ENCODE results near the gene ZDHHC20.

ZDHHC20 gene

DNA sequence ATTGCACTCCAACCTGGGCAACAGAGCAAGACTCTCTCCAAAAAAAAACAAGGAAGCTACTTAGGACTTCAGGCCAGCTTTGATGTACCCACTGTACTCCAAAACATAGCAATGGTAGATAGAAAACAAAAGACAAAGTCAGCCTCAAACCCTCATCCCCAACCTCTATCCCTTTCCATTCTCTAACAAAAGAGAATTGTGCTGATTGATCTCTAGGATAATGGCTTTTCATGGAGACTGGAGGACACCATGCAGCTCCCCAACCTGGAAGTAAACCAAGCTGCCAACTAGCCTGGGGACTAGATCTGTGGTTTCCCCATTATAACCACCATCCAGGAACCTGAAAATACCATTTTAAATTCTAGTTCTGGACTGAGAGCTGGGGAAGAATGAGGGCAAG is 4.3 kb upstream of the ZDHHC20 start:
- in situ Hi-C loops (cut with HindIII; ENCODE audit: low sequenced_read_pairs), result no loop called here
- no peak for TF ChIP-seq CTCF (IDR thresholded peaks at IDR 0.05; ENCODE audit: low read depth, low read length, missing control alignments)
- no peak overlapping the region for H3K4me3 ChIP-seq (ENCODE audit: low read depth, low read length)
- DNase-seq (ENCODE audit: low read depth), result no peak

DNA sequence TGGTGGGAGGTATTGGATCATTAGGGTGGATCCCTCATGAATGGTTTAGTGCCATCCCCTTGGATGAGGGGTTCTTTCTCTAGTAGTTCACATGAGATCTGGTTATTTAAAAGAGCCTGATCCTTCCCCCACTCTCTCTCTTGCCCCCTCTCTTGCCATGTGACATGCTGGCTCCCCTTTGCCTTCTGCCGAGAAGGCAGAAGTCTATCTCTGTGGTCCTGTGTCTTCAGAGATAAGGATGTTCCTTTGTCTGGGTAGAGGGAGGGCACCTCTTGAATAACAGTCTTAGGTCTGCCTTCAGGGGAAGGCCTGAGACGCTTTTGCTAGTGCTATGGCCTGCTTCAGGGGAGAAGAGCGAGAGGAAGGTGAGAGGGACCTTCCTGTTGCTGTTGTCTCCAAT is 2.0 kb upstream of the ZDHHC20 start:
- DNase-seq (ENCODE audit: low read depth), result no peak
- in situ Hi-C loops (cut with HindIII; ENCODE audit: low sequenced_read_pairs), result no loop called here
- no peak overlapping the region for H3K4me3 ChIP-seq (ENCODE audit: low read depth, low read length)
- TF ChIP-seq CTCF (IDR thresholded peaks at IDR 0.05; ENCODE audit: low read depth, low read length, missing control alignments), result no peak

GRCh38 chr13:21458451-21458812 is 671 bp downstream of the ZDHHC20 start:
- no peak for TF ChIP-seq CTCF (IDR thresholded peaks at IDR 0.05; ENCODE audit: low read depth, low read length, missing control alignments)
- in situ Hi-C loops (cut with HindIII; ENCODE audit: low sequenced_read_pairs), result no loop called here
- DNase-seq (ENCODE audit: low read depth), result no peak
- H3K4me3 ChIP-seq (ENCODE audit: low read depth, low read length), result peak overlapping the region; percentile 69

- H3K4me3 ChIP-seq (ENCODE audit: low read depth, low read length), result no peak overlapping the region
- TF ChIP-seq CTCF (IDR thresholded peaks at IDR 0.05; ENCODE audit: low read depth, low read length, missing control alignments), result no peak
- no peak for DNase-seq (ENCODE audit: low read depth)
- in situ Hi-C loops (cut with HindIII; ENCODE audit: low sequenced_read_pairs), result no loop called here
Measured at GRCh38 chr13:21453387-21454081, 5.6 kb downstream of the ZDHHC20 start.

- H3K4me3 ChIP-seq (ENCODE audit: low read depth, low read length), result no peak overlapping the region
- in situ Hi-C loops (cut with HindIII; ENCODE audit: low sequenced_read_pairs), result no loop called here
- no peak for DNase-seq (ENCODE audit: low read depth)
- no peak for TF ChIP-seq CTCF (IDR thresholded peaks at IDR 0.05; ENCODE audit: low read depth, low read length, missing control alignments)
Measured at GRCh38 chr13:21450936-21451335, 8.2 kb downstream of the ZDHHC20 start.

- in situ Hi-C loops (cut with HindIII; ENCODE audit: low sequenced_read_pairs), result no loop called here
- H3K4me3 ChIP-seq (ENCODE audit: low read depth, low read length), result no peak overlapping the region
- TF ChIP-seq CTCF (IDR thresholded peaks at IDR 0.05; ENCODE audit: low read depth, low read length, missing control alignments), result no peak
- DNase-seq (ENCODE audit: low read depth), result no peak
Measured at GRCh38 chr13:21446656-21447055, 12.4 kb downstream of the ZDHHC20 start.
